NCI-H1930 (cell line): ENCODE results near the gene NDUFA8.
"Not testable (repeated sequence)": the region's sequence is repeated elsewhere in the genome, so short reads cannot be mapped to it uniquely, and the experiment has no call there.

Experiments
- DNase-seq, 2 experiments: peaks; one replicate each; lab custom pipeline; 2025; lab: John Stamatoyannopoulos, UW

Gene NDUFA8

GRCh38 chr9:122121391-122121790 is 38.2 kb downstream of the NDUFA8 start:
- no peak for DNase-seq

DNA sequence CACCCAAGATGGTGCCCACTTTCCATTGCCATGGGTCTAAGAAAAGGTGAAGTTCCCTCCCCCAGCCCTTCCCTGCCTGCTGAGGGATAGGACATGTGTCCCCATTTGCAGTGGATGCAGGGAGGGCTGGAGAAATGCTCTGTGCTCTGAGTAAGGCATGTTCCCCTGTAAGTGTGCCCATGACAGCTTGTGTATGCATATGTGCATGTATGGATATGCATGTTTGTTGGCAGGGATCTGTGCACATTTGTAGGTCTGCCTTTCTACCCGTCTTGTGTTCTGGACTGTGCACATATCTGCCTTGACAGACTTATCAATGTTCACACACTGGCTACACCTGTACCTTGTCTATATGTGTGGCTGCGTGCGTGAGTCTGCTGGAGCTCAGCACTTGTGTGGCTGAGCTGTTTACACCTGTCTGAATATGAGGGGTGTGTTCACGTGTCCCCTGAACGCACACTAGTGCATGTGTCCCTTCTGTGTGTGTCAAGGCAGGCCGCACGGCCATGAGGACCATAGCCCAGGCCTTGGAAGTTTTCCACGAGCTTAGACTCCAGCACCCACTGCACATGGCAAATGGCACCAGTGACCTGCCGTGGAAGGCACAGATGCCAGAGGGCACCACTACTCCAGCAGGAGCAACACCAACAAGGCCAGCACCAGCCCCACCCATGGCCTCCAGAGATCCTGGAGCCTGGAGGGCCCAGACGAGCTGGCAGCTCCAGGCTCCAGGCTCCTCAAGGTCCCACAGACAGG is 39.1 kb downstream of the NDUFA8 start:
- no peak for DNase-seq

- no peak for DNase-seq
Measured at GRCh38 chr9:122119721-122120120, 39.9 kb downstream of the NDUFA8 start.

GRCh38 chr9:122119166-122119521 is 40.4 kb downstream of the NDUFA8 start:
- no peak for DNase-seq

GRCh38 chr9:122118343-122119165 is 41.0 kb downstream of the NDUFA8 start:
- no peak for DNase-seq

- DNase-seq = not testable (repeated sequence)
Measured at GRCh38 chr9:122117241-122117640, 42.3 kb downstream of the NDUFA8 start.

DNA sequence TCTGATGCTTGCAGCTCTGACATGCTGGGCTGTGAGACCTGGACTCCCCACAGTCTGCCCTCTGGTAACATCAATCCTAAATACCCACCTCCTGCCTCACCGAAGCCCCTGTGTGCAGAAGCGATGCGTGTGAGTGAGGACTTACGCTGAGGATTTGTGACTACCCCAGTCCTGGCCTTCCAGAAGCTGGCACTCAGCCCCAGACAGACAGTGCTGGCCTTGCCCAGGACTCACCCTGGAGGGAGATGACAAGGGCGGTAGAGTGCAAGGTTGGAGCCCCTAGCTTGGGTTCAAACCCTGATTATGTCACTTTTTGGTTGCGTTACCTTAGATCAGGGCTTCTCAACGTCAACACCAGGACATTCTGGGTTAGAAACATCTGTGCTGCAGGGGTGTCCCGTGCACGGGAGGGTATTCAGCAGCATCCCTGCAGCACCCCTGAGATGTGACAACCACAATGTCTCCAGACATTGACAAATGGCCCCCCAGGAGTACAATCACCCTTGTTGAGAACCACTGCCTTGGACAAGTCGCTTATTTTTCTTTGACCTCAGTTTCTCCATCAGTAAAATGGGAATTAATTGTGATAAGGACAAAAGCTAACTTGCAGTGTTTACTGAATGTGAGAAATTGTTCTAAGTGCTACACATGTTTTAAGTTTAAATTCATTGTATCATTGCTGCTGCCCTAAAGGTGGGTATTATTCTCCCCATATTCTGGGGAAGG is 43.0 kb downstream of the NDUFA8 start:
- no peak for DNase-seq

DNA sequence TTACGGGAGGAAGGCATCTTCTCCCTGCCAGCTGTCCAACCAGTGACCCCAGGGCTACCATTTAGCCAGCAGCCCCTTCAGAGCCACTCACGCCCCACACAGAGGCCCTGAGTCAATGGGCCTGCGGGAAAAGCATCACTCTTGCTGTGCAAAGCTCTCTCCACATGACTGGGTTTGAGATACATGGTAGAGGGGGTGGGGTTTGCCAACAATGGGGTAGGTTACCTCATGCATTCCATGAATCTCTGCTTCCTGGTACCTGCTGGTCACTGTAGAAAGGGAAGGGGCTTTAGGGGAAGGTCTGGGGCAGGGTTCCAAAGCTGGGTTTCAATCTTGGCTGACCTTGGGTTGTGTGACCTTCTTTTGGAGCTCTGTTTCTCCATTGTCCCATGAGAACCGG is 43.5 kb downstream of the NDUFA8 start:
- no peak for DNase-seq

DNA sequence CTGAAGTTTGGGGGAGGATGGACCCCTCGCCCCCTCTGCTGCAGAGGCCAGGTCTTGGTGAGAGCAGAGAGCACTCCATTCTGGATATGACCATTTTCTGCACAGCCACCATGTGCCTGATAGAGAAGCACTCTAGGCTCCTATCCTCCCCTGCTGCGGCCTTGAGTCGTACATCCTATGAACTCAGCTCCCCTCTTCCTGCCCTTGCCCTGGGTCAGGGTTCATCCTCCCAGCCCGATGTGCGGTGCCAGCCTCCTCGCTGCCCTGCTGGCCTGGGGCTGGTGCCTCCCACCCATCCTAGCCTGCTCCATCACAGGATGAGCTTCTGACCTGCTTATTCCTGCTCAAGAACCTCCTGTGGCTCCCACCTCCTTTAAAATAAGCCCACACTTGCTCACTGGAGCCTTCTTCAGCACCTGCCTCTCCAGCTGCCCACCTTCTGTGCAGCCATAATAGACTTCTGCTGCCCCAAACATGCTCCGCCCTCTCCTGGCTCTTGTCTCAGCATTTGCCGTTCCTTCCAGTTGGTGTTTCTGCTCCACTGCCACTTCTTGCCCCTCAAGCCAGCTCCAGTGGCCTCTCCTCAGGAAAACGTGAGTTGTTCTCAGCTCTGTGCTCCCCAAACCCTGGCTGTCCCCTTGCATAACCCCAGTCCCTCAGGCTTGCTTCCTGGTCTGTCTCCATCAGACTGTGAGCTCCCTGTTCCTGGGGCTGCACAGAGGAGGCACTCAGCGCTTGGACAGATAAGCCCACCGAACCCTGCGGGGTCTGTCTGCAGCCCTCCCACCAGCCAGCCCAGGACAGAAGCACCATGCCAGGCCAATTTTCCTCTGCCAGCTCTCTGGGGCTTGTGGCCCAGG is 44.2 kb downstream of the NDUFA8 start:
- DNase-seq = no peak

DNA sequence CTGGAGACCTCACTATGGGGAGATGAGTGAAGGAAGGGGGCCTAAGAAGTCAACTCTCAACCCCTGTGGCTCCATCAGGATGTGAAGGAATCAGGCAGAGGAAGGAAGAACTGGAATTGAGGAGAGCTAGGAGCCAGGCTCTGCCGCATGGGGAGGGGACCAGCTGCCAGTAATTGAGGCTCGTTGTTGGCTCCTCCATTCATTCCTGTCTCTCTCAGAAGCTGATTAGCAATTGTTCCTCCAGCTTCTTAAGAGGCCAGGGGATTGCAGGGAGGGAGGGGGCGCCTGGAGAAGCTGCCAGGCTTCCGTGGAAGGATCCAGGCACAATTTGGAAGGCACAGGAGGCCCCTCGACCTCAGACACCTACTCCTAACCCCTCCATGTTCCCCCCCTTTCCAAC is 46.0 kb downstream of the NDUFA8 start:
- no peak for DNase-seq

GRCh38 chr9:122112238-122112637 is 47.3 kb downstream of the NDUFA8 start:
- no peak for DNase-seq

GRCh38 chr9:122111413-122112085 is 48.0 kb downstream of the NDUFA8 start:
- no peak for DNase-seq

GRCh38 chr9:122110100-122110833 is 49.3 kb downstream of the NDUFA8 start:
- no peak for DNase-seq

DNA sequence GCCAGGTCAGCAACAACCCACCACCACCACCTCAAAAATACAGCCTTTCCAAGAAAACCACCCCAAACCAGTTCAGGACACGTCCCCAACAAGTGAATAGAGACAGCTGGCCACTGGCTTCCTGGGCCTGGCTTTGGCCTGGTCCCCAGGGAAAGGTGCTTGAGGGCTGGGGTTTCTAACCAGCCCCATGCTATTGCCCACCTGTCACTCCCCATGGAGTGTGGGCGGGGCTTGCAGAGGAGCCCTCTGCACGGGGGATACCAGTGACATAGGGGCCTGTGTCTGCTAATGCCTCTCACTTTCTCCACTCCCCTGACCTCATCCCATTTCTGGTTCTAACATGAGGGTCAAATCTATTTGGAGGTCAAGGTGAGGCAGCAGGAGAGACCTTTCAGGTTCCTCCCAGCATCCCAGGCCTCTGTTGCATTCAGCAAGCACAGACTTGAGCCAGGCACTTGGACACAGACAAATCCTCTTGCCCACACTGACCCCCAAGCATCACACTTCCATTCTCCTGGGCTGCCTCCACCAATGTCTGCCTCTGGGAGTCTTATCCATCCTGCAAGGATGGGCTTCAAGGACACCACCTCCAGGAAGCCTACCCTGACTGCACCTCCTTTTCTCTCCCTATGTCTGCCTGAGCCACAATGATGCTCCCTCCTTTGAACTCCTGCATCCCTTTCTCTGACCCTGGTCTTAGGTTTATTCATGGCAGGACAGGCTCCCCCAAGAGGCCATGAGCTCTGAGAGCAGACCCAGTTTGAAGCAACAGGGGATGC is 50.4 kb downstream of the NDUFA8 start:
- DNase-seq = no peak

DNA sequence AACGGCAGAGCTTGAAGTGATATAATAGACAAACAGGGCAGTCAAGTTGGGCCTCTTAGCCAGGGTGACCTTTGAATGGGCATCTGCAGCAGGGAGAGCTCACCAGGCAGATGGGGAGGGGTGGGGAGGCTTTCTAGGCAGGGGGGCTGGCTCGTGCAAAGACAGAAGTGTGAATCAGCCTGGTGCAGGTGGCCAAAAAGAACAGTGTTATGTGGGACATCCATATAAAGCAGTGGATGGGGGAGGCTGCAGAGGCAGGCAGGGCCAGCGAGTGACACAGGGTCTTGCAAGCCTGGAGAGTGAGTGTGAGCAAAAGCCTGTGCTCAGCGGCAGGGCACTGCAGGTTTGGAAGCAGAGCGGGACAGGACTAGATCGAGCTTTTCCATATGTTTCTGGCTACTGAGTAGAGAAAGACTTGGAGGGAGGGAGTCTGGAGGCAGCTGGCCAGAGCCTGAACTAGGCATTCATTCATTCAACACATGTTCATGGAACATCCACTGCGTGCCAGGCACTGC is 52.2 kb downstream of the NDUFA8 start:
- no peak for DNase-seq

GRCh38 chr9:122106576-122106975 is 53.0 kb downstream of the NDUFA8 start:
- DNase-seq = no peak

- no peak for DNase-seq
Measured at GRCh38 chr9:122103985-122104384, 55.6 kb downstream of the NDUFA8 start.

- no peak for DNase-seq
Measured at GRCh38 chr9:122102156-122102555, 57.4 kb downstream of the NDUFA8 start.

- no peak for DNase-seq
Measured at GRCh38 chr9:122100756-122101155, 58.8 kb downstream of the NDUFA8 start.
